Cardiac fibroblast (primary cell): ENCODE measurements around the gene CEP68.

Experiments used
- DNase-seq, 2 donors: peaks; one replicate each; pipeline versions ENCODE4 v3.0.0 to v3.0.0-alpha.2; 2010; ENCODE audit warnings: low read depth in 2 of 2
- H3K4me3 ChIP-seq, 2 donors: replicated peaks in 1 of 2; 1 replicate in 1 of 2; 2 replicates in 1 of 2; pipeline ENCODE4 v1.5.1; 2011; ENCODE audit warnings: low read depth in 2 of 2, low read length in 2 of 2, mild to moderate bottlenecking in 2 of 2, moderate library complexity in 1 of 2
- TF ChIP-seq, protein P1 (sequence below): IDR thresholded peaks from one replicate; pipeline ENCODE4 v1.5.1; 2011; ENCODE audit warnings: low read depth, mild to moderate bottlenecking, low read length, inconsistent platforms

Gene CEP68

DNA sequence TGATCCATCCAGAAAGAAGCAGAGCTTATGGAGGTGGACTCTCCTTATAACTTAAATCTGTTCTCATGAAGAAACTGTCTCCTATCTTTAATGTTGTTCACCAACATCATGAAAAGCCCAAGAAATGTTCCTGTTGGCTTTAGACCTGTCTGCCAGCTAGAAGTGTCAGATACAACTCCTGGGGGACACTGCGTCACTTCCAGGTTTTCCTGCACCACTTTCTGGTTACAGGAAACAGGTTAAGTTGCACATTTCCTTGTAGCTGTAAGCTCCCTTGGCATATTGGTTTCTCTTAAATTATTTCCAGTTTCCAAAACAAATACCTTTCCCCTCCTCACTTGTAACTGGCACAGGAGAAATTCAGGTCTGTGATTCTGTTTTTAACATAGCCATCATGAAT is 2.9 kb downstream of the CEP68 start:
- no peak overlapping the region for H3K4me3 ChIP-seq
- DNase-seq: no peak
- TF ChIP-seq, protein P1, sequence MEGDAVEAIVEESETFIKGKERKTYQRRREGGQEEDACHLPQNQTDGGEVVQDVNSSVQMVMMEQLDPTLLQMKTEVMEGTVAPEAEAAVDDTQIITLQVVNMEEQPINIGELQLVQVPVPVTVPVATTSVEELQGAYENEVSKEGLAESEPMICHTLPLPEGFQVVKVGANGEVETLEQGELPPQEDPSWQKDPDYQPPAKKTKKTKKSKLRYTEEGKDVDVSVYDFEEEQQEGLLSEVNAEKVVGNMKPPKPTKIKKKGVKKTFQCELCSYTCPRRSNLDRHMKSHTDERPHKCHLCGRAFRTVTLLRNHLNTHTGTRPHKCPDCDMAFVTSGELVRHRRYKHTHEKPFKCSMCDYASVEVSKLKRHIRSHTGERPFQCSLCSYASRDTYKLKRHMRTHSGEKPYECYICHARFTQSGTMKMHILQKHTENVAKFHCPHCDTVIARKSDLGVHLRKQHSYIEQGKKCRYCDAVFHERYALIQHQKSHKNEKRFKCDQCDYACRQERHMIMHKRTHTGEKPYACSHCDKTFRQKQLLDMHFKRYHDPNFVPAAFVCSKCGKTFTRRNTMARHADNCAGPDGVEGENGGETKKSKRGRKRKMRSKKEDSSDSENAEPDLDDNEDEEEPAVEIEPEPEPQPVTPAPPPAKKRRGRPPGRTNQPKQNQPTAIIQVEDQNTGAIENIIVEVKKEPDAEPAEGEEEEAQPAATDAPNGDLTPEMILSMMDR: no peak

DNA sequence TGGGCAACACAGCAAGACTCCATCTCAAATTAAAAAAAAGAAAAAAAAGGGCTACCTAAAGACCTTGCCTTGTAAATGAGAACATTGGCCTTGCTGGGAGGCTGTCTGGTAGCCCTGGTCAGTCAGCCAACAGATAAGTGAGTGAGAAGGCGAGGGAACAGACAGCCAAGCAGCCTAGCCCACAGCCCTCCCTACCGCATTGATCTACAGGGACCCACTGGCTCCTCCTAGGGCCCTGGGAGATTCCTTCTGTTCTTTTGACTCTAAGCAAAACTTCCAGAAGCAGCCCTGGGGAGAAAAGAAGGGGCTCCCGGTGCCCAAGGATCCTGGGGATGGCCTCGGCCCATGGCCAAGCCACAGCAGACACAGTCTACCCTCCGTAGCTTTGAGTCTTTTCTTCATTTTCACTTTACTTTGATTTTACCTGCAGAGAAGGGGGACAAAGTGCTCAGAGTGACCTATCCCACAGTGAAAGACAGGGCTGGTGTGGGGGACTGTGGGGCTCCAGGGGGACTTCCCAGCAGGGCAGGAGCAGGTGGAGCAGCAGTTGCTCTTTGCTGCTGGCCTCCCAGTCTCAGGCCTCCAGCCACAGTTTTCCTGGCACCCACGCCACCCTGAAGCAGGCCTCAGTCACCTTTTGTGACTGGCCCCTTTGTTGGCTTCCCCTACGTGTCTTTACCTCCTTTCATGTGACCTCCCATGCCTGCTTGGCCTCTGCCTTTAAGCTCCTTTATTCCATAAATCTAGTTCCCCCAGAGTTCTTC is 5.1 kb downstream of the CEP68 start:
- TF ChIP-seq, protein P1: no peak

DNA sequence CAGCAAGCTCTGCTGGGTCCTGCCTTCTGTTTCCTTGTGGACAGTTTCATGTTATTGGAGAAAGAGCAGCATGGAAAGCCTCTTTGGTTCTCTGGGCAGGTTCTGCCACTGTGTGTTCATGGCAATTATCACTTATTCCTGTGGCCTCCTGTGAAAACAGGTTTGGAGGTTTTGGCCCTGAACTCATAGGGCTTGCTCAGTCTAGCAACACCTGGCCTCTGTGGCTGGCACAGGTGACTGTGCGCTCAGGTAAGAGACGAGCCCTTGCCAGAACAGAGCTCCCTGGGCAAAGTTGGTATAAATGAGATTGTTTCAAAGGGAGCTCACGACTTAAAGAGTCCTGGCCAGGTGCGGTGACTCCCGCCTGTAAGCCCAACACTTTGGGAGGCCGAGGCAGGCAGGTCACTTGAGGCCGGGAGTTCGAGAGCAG is 5.7 kb downstream of the CEP68 start:
- TF ChIP-seq, protein P1: no peak
- H3K4me3 ChIP-seq: no peak overlapping the region
- DNase-seq: no peak

More for the DNA sequence above, 5.1 kb downstream of the CEP68 start:
- no peak overlapping the region for H3K4me3 ChIP-seq
- no peak for DNase-seq

DNA sequence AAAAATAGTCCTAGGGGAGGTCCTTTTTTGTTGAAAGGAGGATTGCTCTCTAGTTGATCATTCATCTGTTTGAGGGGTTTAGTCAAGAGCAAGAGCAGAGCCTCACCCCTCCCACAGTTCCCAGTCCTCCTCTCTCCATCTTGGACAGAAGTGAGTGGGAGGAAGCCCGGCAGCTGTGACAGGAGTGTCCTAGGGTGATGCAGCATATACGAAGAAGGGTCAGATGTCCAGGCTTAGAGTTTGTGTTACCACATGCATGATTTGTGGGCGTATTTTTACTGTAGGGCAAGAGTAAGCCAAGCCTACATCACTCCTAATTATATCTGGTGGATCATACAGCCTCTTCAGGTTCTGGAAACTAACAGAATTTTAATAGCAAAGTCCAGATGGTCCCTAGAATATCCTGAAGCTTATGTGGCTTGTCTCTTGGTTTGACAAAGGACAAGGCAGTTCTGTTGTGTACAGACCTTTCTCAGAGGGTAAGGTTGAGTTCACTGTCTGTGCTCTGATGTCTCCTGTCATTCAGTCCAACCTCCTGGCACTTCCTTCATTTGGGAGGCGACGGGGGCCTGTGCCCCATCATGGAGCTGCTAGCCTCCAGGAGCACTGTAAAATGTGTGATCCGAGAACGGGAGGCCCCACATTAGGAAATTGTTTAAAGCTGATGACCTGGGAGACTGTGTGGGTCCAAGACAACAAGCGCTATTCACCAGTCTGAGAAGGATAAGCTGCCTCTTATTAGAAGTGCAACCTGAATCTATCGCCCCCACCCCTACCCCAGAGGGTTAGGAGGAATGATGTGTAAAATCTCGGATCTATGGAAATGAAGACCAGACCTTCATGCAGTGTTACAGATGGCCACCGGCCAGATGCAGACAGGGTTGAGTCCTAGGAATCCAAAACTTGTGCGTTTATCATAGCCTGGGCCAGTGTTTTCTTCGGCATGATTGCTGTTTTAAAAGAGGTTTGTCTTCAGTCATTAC is 6.9 kb downstream of the CEP68 start:
- H3K4me3 ChIP-seq: no peak overlapping the region
- TF ChIP-seq, protein P1: no peak
- peak; percentile 32 to 67 for DNase-seq

GRCh38 chr2:65064728-65065552 is 8.7 kb downstream of the CEP68 start:
- H3K4me3 ChIP-seq: no peak overlapping the region
- DNase-seq: peak; percentile 95
- TF ChIP-seq, protein P1: peak; percentile 66

- no peak for DNase-seq
These were observed 11.8 kb downstream of the CEP68 start for GRCh38 chr2:65067806-65068553.

More at GRCh38 chr2:65067806-65068553, 11.8 kb downstream of the CEP68 start:
- no peak overlapping the region for H3K4me3 ChIP-seq
- TF ChIP-seq, protein P1: no peak
